HEK293T (cell line): ENCODE data around the gene CMTM2.

Experiments used
- ARNT ChIP-seq: fragments of 450-650 bp; IDR thresholded peaks from 2 replicates; pipeline ENCODE4 v1.6.1; 2017; ENCODE audit warnings: mild to moderate bottlenecking
- BHLHE40 ChIP-seq: fragments of 450-650 bp; IDR thresholded peaks from 2 replicates; pipeline ENCODE4 v1.6.1; 2016; ENCODE audit warnings: mild to moderate bottlenecking, moderate library complexity, borderline replicate concordance
- FOXA1 ChIP-seq: fragments of 450-650 bp; IDR thresholded peaks from 2 replicates; pipeline ENCODE4 v1.6.1; 2016; ENCODE audit warnings: mild to moderate bottlenecking
- LEF1 ChIP-seq: fragments of 450-650 bp; IDR thresholded peaks from 2 replicates; pipeline ENCODE4 v1.6.1; 2017; ENCODE audit warnings: mild to moderate bottlenecking, borderline replicate concordance
- PKNOX1 ChIP-seq: fragments of 450-650 bp; IDR thresholded peaks from 2 replicates; pipeline ENCODE4 v1.6.1; 2016
- SP1 ChIP-seq: fragments of 450-650 bp; IDR thresholded peaks from 2 replicates; pipeline ENCODE4 v1.6.1; 2017
- SUZ12 ChIP-seq: fragments of 450-650 bp; IDR thresholded peaks from 2 replicates; pipeline ENCODE4 v1.6.1; 2016; ENCODE audit warnings: mild to moderate bottlenecking

DNA sequence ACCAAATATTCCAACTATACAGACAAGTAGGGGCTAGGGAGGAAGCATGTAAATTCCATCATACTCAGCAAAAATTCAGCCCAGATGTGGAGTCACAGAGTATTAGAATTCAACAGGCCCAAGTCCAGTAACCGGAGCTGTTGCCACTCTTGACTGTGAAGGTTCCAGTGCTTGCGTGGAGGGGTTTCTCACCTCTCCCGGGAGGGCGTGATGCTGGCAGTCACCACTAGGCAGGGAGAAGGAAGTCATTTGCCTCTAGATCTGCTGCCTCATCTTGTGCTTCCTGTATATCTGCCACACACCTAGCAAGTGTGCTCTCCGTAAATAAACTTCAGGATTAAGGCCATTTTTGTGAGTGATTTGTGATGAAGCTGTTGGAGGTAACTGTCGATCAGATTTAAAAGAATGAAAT is 27.9 kb upstream of the CMTM2 start:
- no peak for TF ChIP-seq SUZ12
- no peak for TF ChIP-seq BHLHE40
- no peak for TF ChIP-seq SP1
- TF ChIP-seq FOXA1: no peak
- no peak for TF ChIP-seq PKNOX1
- no peak for TF ChIP-seq LEF1
- TF ChIP-seq ARNT: no peak
